IMR-90 (cell line): Measurements from ENCODE around the gene ERBB4. TPM values are rescaled to one million over a fixed set of nuclear protein-coding genes. Genes with fewer than 3 reads are reported as not detected.

ENCODE experiments used
- ATAC-seq: fragments of 200-7000 bp; cut with Tn5 transposase; 2 replicates; pipeline ENCODE4 v1.9.1; 2020; ENCODE audit warnings: low read depth, mild to moderate bottlenecking, moderate library complexity
- BruUV-seq: library from RNA; stranded (reverse); fragments of 400-500 nt; replicated peaks from 2 replicates; lab custom pipeline; 2021; lab: Mats Ljungman, UMichigan
- CTCF ChIA-PET: fragments of 300-600 bp; formaldehyde crosslinking; extraction: SDS; loops from one replicate; lab custom pipeline; 2021; ENCODE audit warnings: antibody characterized with exemption; lab: Yijun Ruan, JAX
- POLR2A ChIA-PET: fragments of 300-600 bp; sonication (Branson Sonifier 250); formaldehyde crosslinking; loops from one replicate; lab custom pipeline; 2022; ENCODE audit warnings: antibody characterized with exemption; ENCODE audit not compliant: unreplicated experiment; lab: Charles Lee
- DNase-seq: peaks from one replicate; pipeline ENCODE4 v3.0.0; 2013
- H2AFZ ChIP-seq: replicated peaks from 2 replicates; pipeline ENCODE3; 2013; ENCODE audit warnings: low read length, mild to moderate bottlenecking; ENCODE audit not compliant: poor library complexity
- H2AK5ac ChIP-seq: 2 replicates; pipeline ENCODE4 v1.6.1; 2013; ENCODE audit warnings: low read depth, low read length, inconsistent platforms
- H2AK9ac ChIP-seq: replicated peaks from 2 replicates; pipeline ENCODE3; 2013; ENCODE audit warnings: mild to moderate bottlenecking, low read depth, low read length, moderate library complexity; ENCODE audit not compliant: poor library complexity
- H2BK120ac ChIP-seq: 2 replicates; pipeline ENCODE4 v1.6.1; 2013; ENCODE audit warnings: low read depth, low read length, inconsistent platforms
- H2BK15ac ChIP-seq: 3 replicates; pipeline ENCODE4 v1.6.1; 2013; ENCODE audit warnings: low read depth, low read length, inconsistent platforms
- H2BK20ac ChIP-seq: 2 replicates; pipeline ENCODE4 v1.6.1; 2013; ENCODE audit warnings: low read depth, mild to moderate bottlenecking, inconsistent platforms, low read length, moderate library complexity
- H2BK5ac ChIP-seq: 2 replicates; pipeline ENCODE4 v1.6.1; 2013; ENCODE audit warnings: mild to moderate bottlenecking, low read depth, low read length, inconsistent platforms; ENCODE audit not compliant: poor library complexity, severe bottlenecking
- H3K14ac ChIP-seq: replicated peaks from 2 replicates; pipeline ENCODE4 v1.6.1; 2013; ENCODE audit warnings: low read depth, low read length, inconsistent platforms
- H3K18ac ChIP-seq: 2 replicates; pipeline ENCODE4 v1.6.1; 2013; ENCODE audit warnings: low read depth, low read length, control low read depth
- H3K23ac ChIP-seq: 2 replicates; pipeline ENCODE4 v1.6.1; 2013; ENCODE audit warnings: low read depth, low read length, inconsistent platforms
- H3K27ac ChIP-seq: 2 replicates; pipeline ENCODE4 v1.5.1; 2013; ENCODE audit warnings: mild to moderate bottlenecking, control low read depth, low read length; ENCODE audit not compliant: insufficient read depth
- H3K27me3 ChIP-seq: 2 replicates; pipeline ENCODE4 v1.6.1; 2013; ENCODE audit warnings: low read length; ENCODE audit not compliant: control insufficient read depth, insufficient read depth
- H3K36me3 ChIP-seq: 2 replicates; pipeline ENCODE4 v1.6.1; 2013; ENCODE audit warnings: low read length, mixed read lengths; ENCODE audit not compliant: control insufficient read depth, insufficient read depth
- H3K4ac ChIP-seq: 2 replicates; pipeline ENCODE4 v1.6.1; 2013; ENCODE audit warnings: low read depth, low read length, inconsistent platforms
- H3K4me1 ChIP-seq: 2 replicates; pipeline ENCODE4 v1.6.1; 2013; ENCODE audit warnings: low read length, mixed read lengths; ENCODE audit not compliant: control insufficient read depth, insufficient read depth
- H3K4me2 ChIP-seq: 2 replicates; pipeline ENCODE4 v1.6.1; 2013; ENCODE audit warnings: low read depth, mild to moderate bottlenecking, control low read depth, low read length, moderate library complexity
- H3K4me3 ChIP-seq: 2 replicates; pipeline ENCODE4 v1.5.1; 2013; ENCODE audit warnings: low read depth, mild to moderate bottlenecking, control low read depth, low read length, moderate library complexity; ENCODE audit not compliant: insufficient read depth
- H3K56ac ChIP-seq: 2 replicates; pipeline ENCODE4 v1.6.1; 2013; ENCODE audit warnings: low read length, inconsistent platforms; ENCODE audit not compliant: insufficient read depth; ENCODE audit errors: extremely low read depth
- H3K79me1 ChIP-seq, 2 experiments: 2 replicates each; pipeline ENCODE4 v1.6.1; 2013; ENCODE audit warnings: low read length in 2 of 2, inconsistent platforms in 1 of 2, low read depth in 1 of 2
- H3K9ac ChIP-seq: 2 replicates; pipeline ENCODE4 v1.6.1; 2013; ENCODE audit warnings: low read depth, low read length, control low read depth
- H3K9me1 ChIP-seq: 2 replicates; pipeline ENCODE4 v1.6.1; 2013; ENCODE audit warnings: low read length, inconsistent platforms; ENCODE audit not compliant: insufficient read depth
- H3K9me3 ChIP-seq: 2 replicates; pipeline ENCODE4 v1.6.1; 2013; ENCODE audit warnings: low read length; ENCODE audit not compliant: control insufficient read depth, insufficient read depth
- H4K20me1 ChIP-seq: 2 replicates; pipeline ENCODE4 v1.6.1; 2013; ENCODE audit warnings: low read length, inconsistent platforms; ENCODE audit not compliant: insufficient read depth
- H4K5ac ChIP-seq: 2 replicates; pipeline ENCODE4 v1.6.1; 2013; ENCODE audit warnings: mild to moderate bottlenecking, low read depth, low read length, control low read depth
- H4K8ac ChIP-seq, 2 experiments: 2 replicates each; pipeline ENCODE4 v1.6.1; 2013; ENCODE audit warnings: low read depth in 2 of 2, low read length in 2 of 2, control low read depth in 1 of 2, inconsistent platforms in 1 of 2
- H4K91ac ChIP-seq: 2 replicates; pipeline ENCODE4 v1.6.1; 2013; ENCODE audit warnings: low read depth, low read length, inconsistent platforms; ENCODE audit not compliant: insufficient read depth
- CHD1 ChIP-seq: IDR thresholded peaks from 2 replicates; pipeline ENCODE4 v1.6.1; 2012; ENCODE audit warnings: low read depth, low read length, improper control_type of control experiment
- ELK1 ChIP-seq: fragments of 150-350 bp; IDR thresholded peaks from 2 replicates; pipeline ENCODE4 v1.6.1; 2016; ENCODE audit warnings: low read depth, mild to moderate bottlenecking, low read length, moderate library complexity, borderline replicate concordance
- FOS ChIP-seq: fragments of 150-350 bp; IDR thresholded peaks from 2 replicates; pipeline ENCODE4 v1.6.1; 2016; ENCODE audit warnings: low read depth, low read length
- MAFK ChIP-seq: IDR thresholded peaks from 2 replicates; pipeline ENCODE4 v1.6.1; 2012; ENCODE audit warnings: low read depth, low read length, improper control_type of control experiment
- MXI1 ChIP-seq: IDR thresholded peaks from 2 replicates; pipeline ENCODE4 v1.6.1; 2012; ENCODE audit warnings: low read depth, mild to moderate bottlenecking, low read length, moderate library complexity, borderline replicate concordance
- NFE2L2 ChIP-seq: fragments of 150-350 bp; IDR thresholded peaks from 2 replicates; pipeline ENCODE4 v1.6.1; 2016; ENCODE audit warnings: low read depth, mild to moderate bottlenecking, low read length
- RAD21 ChIP-seq: IDR thresholded peaks from 2 replicates; pipeline ENCODE4 v1.6.1; 2012; ENCODE audit warnings: low read length, improper control_type of control experiment
- RFX5 ChIP-seq: IDR thresholded peaks from 2 replicates; pipeline ENCODE4 v1.8.0; 2012; ENCODE audit warnings: low read depth, mild to moderate bottlenecking, low read length, moderate library complexity
- SMC3 ChIP-seq: fragments of 150-350 bp; IDR thresholded peaks from 2 replicates; pipeline ENCODE4 v1.6.1; 2016; ENCODE audit warnings: low read depth, mild to moderate bottlenecking, antibody characterized with exemption, low read length, moderate library complexity
- USF2 ChIP-seq: fragments of 150-350 bp; IDR thresholded peaks from 2 replicates; pipeline ENCODE4 v1.6.1; 2017; ENCODE audit warnings: mild to moderate bottlenecking, antibody characterized with exemption, low read length, low read depth
- WGBS, 2 experiments: methylation state at CpG; one replicate each; pipeline versions ENCODE4 v1.1.5 to v1.1.7; 2013; ENCODE audit warnings: missing lambda C conversion rate in 2 of 2; ENCODE audit not compliant: insufficient read length in 1 of 2; ENCODE audit errors: extremely low coverage in 2 of 2; 5-methylcytosine and 5-hydroxymethylcytosine counted together
- dilution Hi-C: fragments of 300-500 bp; cut with HindIII; formaldehyde crosslinking; loops from one replicate; pipeline ENCODE4 v1.14.3; 2018; ENCODE audit warnings: low sequenced_read_pairs; ENCODE audit not compliant: unreplicated experiment
- in situ Hi-C: fragments of 300-500 bp; cut with MboI; formaldehyde crosslinking; loops from 3 replicates; pipeline ENCODE4 v1.14.3; 2019; ENCODE audit warnings: low sequenced_read_pairs, inconsistent platforms, mixed read lengths
- intact Hi-C: fragments of 100-400 bp; cut with micrococcal nuclease; formaldehyde crosslinking; loops from 2 replicates; pipeline ENCODE4 v1.10.0; 2022
- polyA plus RNA-seq, 3 experiments: library from polyadenylated mRNA; depleted of rRNA; stranded (reverse); fragments of >200 nt; gene quantifications; 2 replicates each; pipeline ENCODE4 v1.2.3, GENCODE V29; 2012; ENCODE audit warnings: low replicate concordance in 1 of 3
- total RNA-seq: library from RNA; depleted of rRNA; stranded (reverse); fragments of >200 nt; gene quantifications from 2 replicates; pipeline ENCODE4 v1.2.3, GENCODE V29; 2012

Gene ERBB4
- total and polyA plus RNA-seq, 2 of the 4 experiments (the other 2 are of a cell fraction), result not detected

- Histone ChIP-seq H2BK120ac (no peak overlapping the region), H2BK20ac (no peak overlapping the region), H4K8ac (no peak overlapping the region), H2BK5ac (no peak overlapping the region), H3K27me3 (no peaks in the 10 kb centered on the region), H3K4ac (no peak overlapping the region), H2BK15ac (no peak overlapping the region), H4K91ac (no peak overlapping the region), H2AK9ac (no peak overlapping the region), H2AFZ (no peak overlapping the region), H3K14ac (no peak overlapping the region), H3K4me2 (no peak overlapping the region), H3K9me3 (no peaks in the 10 kb centered on the region), H3K23ac (no peak overlapping the region), H4K5ac (no peak overlapping the region), H3K56ac (no peak overlapping the region), H4K20me1 (no peaks in the 10 kb centered on the region), H3K36me3 (no peaks in the 10 kb centered on the region), H3K9me1 (no peaks in the 10 kb centered on the region), H2AK5ac (no peak overlapping the region), H3K4me3 (no peak overlapping the region), H3K27ac (no peak overlapping the region), H3K18ac (no peak overlapping the region), H3K9ac (no peak overlapping the region), H3K4me1 (no peaks in the 10 kb centered on the region), H3K79me1 (no peaks in the 10 kb centered on the region)
- intact Hi-C loops, result no loop called here
- dilution Hi-C loops, result no loop called here
- no TSS peak for BruUV-seq
- no CpG with 5 or more reads among the region's 8 CpGs for WGBS, 2 experiments
- no peak for DNase-seq
- ATAC-seq, result no peak
- in situ Hi-C loops, result loop anchor here (10.0 kb wide), 1 partner anchor 800 kb away; no protein-coding TSS in a partner anchor
- POLR2A ChIA-PET, result no interaction called here
- TF ChIP-seq SMC3 (no peak), NFE2L2 (no peak), ELK1 (no peak), MXI1 (no peak), RAD21 (no peak), RFX5 (no peak), FOS (no peak), MAFK (no peak), CHD1 (no peak), USF2 (no peak)
- CTCF ChIA-PET, result no interaction called here
These were observed 783.4 kb downstream of the ERBB4 start for GRCh38 chr2:211755187-211755586.
